Neural cell (in vitro differentiated cells): Measurements from ENCODE around the gene HPN. TPM values are rescaled to one million over a fixed set of nuclear protein-coding genes. Genes with fewer than 3 reads are reported as not detected.
A peak's percentile ranks its signal among the peaks of the same experiment; 100 is the strongest.

ENCODE experiments used
- H2AFZ ChIP-seq: fragments of 200-600, 300-800 bp; sonication (generic), shearing (Covaris generic); 2 replicates; pipeline ENCODE4 v1.6.0; 2014; ENCODE audit warnings: low read depth, mild to moderate bottlenecking, antibody characterized with exemption, low read length, moderate library complexity
- H3F3A ChIP-seq: fragments of 200-600 bp; shearing (Covaris generic); 2 replicates; pipeline ENCODE4 v1.6.1; 2016; ENCODE audit warnings: mild to moderate bottlenecking, moderate library complexity, mixed read lengths, antibody characterized with exemption, low read length; ENCODE audit not compliant: insufficient read depth, poor library complexity, severe bottlenecking
- H3K27ac ChIP-seq: fragments of 200-600, 300-800 bp; sonication (generic), shearing (Covaris generic); 2 replicates; pipeline ENCODE4 v1.5.1; 2014; ENCODE audit warnings: mild to moderate bottlenecking, low read length, moderate library complexity
- H3K27me3 ChIP-seq: fragments of 300-800, 200-600 bp; sonication (generic), shearing (Covaris generic); 2 replicates; pipeline ENCODE4 v1.6.0; 2014; ENCODE audit warnings: mild to moderate bottlenecking, low read depth, low read length, moderate library complexity; ENCODE audit not compliant: insufficient read depth
- H3K36me3 ChIP-seq: fragments of 300-800, 200-600 bp; sonication (generic), shearing (Covaris generic); 2 replicates; pipeline ENCODE4 v1.5.1; 2014; ENCODE audit warnings: mild to moderate bottlenecking, antibody characterized with exemption, low read length, moderate library complexity; ENCODE audit not compliant: insufficient read depth
- H3K4me2 ChIP-seq: fragments of 300-800, 200-600 bp; sonication (generic), shearing (Covaris generic); 2 replicates; pipeline ENCODE4 v1.6.0; 2014; ENCODE audit warnings: mild to moderate bottlenecking, low read length
- H3K4me3 ChIP-seq: fragments of 300-800, 200-600 bp; sonication (generic), shearing (Covaris generic); 2 replicates; pipeline ENCODE4 v1.5.1; 2014; ENCODE audit warnings: mild to moderate bottlenecking, low read length, moderate library complexity
- H3K79me2 ChIP-seq: fragments of 200-600 bp; shearing (Covaris generic); replicated peaks from 2 replicates; pipeline ENCODE4 v1.6.0; 2014; ENCODE audit warnings: mild to moderate bottlenecking, low read length, moderate library complexity; ENCODE audit not compliant: insufficient read depth
- H3K9ac ChIP-seq: fragments of 300-800, 200-600 bp; sonication (generic), shearing (Covaris generic); 2 replicates; pipeline ENCODE4 v1.6.1; 2016; ENCODE audit warnings: mild to moderate bottlenecking, low read length, mixed read lengths
- H3K9me2 ChIP-seq: fragments of 200-600 bp; shearing (Covaris generic); 2 replicates; pipeline ENCODE4 v1.6.1; 2016; ENCODE audit warnings: mild to moderate bottlenecking, low read length, mixed read lengths; ENCODE audit not compliant: insufficient read depth
- H3K9me3 ChIP-seq: fragments of 200-600, 300-800 bp; sonication (generic), shearing (Covaris generic); 2 replicates; pipeline ENCODE4 v1.6.1; 2016; ENCODE audit warnings: mild to moderate bottlenecking, mixed run types, low read length, moderate library complexity, mixed read lengths
- H4K20me1 ChIP-seq: fragments of 200-600 bp; shearing (Covaris generic); 2 replicates; pipeline ENCODE4 v1.6.1; 2016; ENCODE audit warnings: mild to moderate bottlenecking, mixed run types; ENCODE audit not compliant: insufficient read depth
- CTCF ChIP-seq: fragments of 450-650 bp; IDR thresholded peaks from 2 replicates; pipeline ENCODE4 v1.5.1; 2014; ENCODE audit warnings: antibody characterized with exemption, mild to moderate bottlenecking, moderate library complexity; ENCODE audit not compliant: poor library complexity, severe bottlenecking
- EP300 ChIP-seq: fragments of 450-650 bp; conservative IDR thresholded peaks from 2 replicates; pipeline ENCODE4 v1.6.1; 2014; ENCODE audit warnings: antibody characterized with exemption, mild to moderate bottlenecking, moderate library complexity; ENCODE audit not compliant: poor library complexity, severe bottlenecking
- POLR2AphosphoS5 ChIP-seq: IDR thresholded peaks from 2 replicates; pipeline ENCODE4 v1.6.1; 2012
- RAD21 ChIP-seq: fragments of 450-650 bp; conservative IDR thresholded peaks from 2 replicates; pipeline ENCODE4 v1.6.1; 2014; ENCODE audit warnings: antibody characterized with exemption, mild to moderate bottlenecking, moderate library complexity
- REST ChIP-seq: IDR thresholded peaks from 2 replicates; pipeline ENCODE4 v1.6.1; 2012; ENCODE audit warnings: borderline replicate concordance
- SMC3 ChIP-seq: fragments of 450-650 bp; conservative IDR thresholded peaks from 2 replicates; pipeline ENCODE4 v1.6.1; 2014; ENCODE audit warnings: antibody characterized with exemption, mild to moderate bottlenecking, moderate library complexity; ENCODE audit not compliant: poor library complexity
- TAF1 ChIP-seq: IDR thresholded peaks from 2 replicates; pipeline ENCODE4 v1.6.1; 2012; ENCODE audit warnings: low read depth
- polyA plus RNA-seq: library from polyadenylated mRNA; depleted of rRNA; stranded (reverse); fragments of >200 nt; gene quantifications from 2 replicates; pipeline ENCODE4 v1.2.3, GENCODE V29; 2014

HPN gene
- polyA plus RNA-seq, 1 donor from 2014 or later: 0.15 TPM

- Histone ChIP-seq H3K9ac (no peak overlapping the region), H3K4me3 (no peak overlapping the region), H3K27me3 (no peaks in the 10 kb centered on the region), H3K4me2 (no peak overlapping the region), H2AFZ (peak overlapping the region; percentile 28), H3K79me2 (no peaks in the 10 kb centered on the region), H3K9me3 (no peaks in the 10 kb centered on the region), H3F3A (no peaks in the 10 kb centered on the region), H4K20me1 (no peaks in the 10 kb centered on the region), H3K9me2 (no peaks in the 10 kb centered on the region), H3K27ac (no peak overlapping the region), H3K36me3 (no peaks in the 10 kb centered on the region)
- TF ChIP-seq RAD21 (peak; percentile 66), CTCF (peak; percentile 74), TAF1 (no peak), SMC3 (peak; percentile 60)
Measured at GRCh38 chr19:35114353-35115176, 73.0 kb downstream of the HPN start.

GRCh38 chr19:35115177-35115951 lies 73.8 kb downstream of the HPN start, which contains the start of gene FXYD3:
FXYD3 (plus strand) TSS chr19:35115823; CDS start chr19:35119377, 3,554 bp downstream.
- Histone ChIP-seq H3K9ac (no peak within 1 kb of the TSS), H3K27ac (no peak within 1 kb of the TSS), H3K4me3 (no peak within 1 kb of the TSS), H3K4me2 (no peak within 1 kb of the TSS), H3F3A (no peaks in the 10 kb centered on the region), H3K9me2 (no peaks in the 10 kb centered on the region), H4K20me1 (no peaks in the 10 kb centered on the region), H3K36me3 (no peaks in the 10 kb centered on the region), H3K9me3 (no peaks in the 10 kb centered on the region), H3K27me3 (no peaks in the 10 kb centered on the region), H2AFZ (no peak within 1 kb of the TSS), H3K79me2 (no peaks in the 10 kb centered on the region)
- TF ChIP-seq REST (no peak), EP300 (no peak), POLR2AphosphoS5 (no peak)

Other genes starting within 250 kb of the HPN start
- gene ZNF30, start 114.8 kb upstream of the HPN start, polyA plus RNA-seq: 16.3 and 17.6 TPM in 2 replicates
- 3.7 and 5.7 TPM in 2 replicates for gene ZNF792, start 77.5 kb upstream of the HPN start, polyA plus RNA-seq
- 19.0 and 25.8 TPM in 2 replicates for gene GRAMD1A, start 41.4 kb upstream of the HPN start, polyA plus RNA-seq
- 1.5 and 3.1 TPM in 2 replicates for gene SCN1B, start 11.3 kb upstream of the HPN start, polyA plus RNA-seq
- not detected in 2 replicates for gene FXYD3, start 74.1 kb downstream of the HPN start, polyA plus RNA-seq
- gene LGI4, start 93.3 kb downstream of the HPN start, polyA plus RNA-seq: 0.63 and 3.1 TPM in 2 replicates
- gene FXYD1, start 97.1 kb downstream of the HPN start, polyA plus RNA-seq: not detected in 2 replicates
- 35.7 and 37.6 TPM in 2 replicates for gene FXYD7, start 101.5 kb downstream of the HPN start, polyA plus RNA-seq
- not detected in 2 replicates for gene FXYD5, start 113.0 kb downstream of the HPN start, polyA plus RNA-seq
- not detected in 2 replicates for gene FAM187B, start 187.0 kb downstream of the HPN start, polyA plus RNA-seq
- gene LSR, start 207.3 kb downstream of the HPN start, polyA plus RNA-seq: not detected in 2 replicates
- 104 and 107 TPM in 2 replicates for gene USF2, start 227.2 kb downstream of the HPN start, polyA plus RNA-seq
- gene HAMP, start 240.8 kb downstream of the HPN start, polyA plus RNA-seq: not detected in 2 replicates